GM19043 (cell line): ENCODE data around the gene ZNF281.
"Not testable (repeated sequence)": the region's sequence is repeated elsewhere in the genome, so short reads cannot be mapped to it uniquely, and the experiment has no call there.

ENCODE experiments used
- ATAC-seq: cut with Tn5 transposase; IDR thresholded peaks from one replicate; pipeline ENCODE4 v1.9.1; 2021; ENCODE audit warnings: low read depth; ENCODE audit not compliant: unreplicated experiment

Gene ZNF281, protein sequence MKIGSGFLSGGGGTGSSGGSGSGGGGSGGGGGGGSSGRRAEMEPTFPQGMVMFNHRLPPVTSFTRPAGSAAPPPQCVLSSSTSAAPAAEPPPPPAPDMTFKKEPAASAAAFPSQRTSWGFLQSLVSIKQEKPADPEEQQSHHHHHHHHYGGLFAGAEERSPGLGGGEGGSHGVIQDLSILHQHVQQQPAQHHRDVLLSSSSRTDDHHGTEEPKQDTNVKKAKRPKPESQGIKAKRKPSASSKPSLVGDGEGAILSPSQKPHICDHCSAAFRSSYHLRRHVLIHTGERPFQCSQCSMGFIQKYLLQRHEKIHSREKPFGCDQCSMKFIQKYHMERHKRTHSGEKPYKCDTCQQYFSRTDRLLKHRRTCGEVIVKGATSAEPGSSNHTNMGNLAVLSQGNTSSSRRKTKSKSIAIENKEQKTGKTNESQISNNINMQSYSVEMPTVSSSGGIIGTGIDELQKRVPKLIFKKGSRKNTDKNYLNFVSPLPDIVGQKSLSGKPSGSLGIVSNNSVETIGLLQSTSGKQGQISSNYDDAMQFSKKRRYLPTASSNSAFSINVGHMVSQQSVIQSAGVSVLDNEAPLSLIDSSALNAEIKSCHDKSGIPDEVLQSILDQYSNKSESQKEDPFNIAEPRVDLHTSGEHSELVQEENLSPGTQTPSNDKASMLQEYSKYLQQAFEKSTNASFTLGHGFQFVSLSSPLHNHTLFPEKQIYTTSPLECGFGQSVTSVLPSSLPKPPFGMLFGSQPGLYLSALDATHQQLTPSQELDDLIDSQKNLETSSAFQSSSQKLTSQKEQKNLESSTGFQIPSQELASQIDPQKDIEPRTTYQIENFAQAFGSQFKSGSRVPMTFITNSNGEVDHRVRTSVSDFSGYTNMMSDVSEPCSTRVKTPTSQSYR

DNA sequence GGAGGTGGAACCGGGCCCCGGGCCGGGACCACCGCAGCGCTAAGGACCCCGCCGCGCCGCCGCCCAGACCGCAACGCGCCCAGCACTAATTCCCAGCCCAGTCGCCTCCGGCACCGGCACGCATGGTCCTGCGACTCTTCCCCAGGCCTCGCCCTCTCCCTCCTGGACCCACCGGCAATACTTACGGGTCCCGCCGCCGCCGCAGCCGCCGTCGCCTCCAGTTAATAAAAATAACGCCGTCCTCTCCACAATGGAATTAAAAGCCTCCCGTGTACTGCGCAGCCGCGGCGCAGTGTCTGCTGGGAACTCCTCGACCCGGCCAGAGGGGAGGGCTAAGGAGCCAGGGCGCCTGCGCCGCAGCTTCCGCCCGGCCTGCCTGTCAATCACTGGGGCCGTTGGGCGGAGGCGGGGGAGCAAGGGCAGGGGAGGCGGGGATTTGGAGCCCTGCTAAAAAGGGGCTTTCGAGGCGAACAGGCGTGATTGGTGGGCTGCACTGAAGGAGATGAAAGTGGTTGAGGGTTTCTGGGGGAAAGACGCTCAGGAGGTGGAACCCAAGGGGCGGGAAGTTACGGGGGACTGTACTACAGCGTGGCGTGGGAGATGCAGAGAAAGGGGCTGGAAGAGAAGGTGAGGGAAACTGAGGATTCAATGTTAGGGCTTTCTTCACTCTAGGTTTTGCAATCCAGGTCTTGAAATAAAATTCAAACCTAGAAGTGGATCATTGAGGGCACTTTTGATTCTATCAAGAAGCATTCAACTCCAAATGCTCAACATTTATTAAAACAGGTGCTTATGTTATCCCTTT, at the start of gene ZNF281:
ZNF281 (minus strand) TSS at position 276 of the 805 bp plus-strand sequence. CDS start 331 bp downstream, outside the sequence.
- peak; percentile 91 for ATAC-seq

DNA sequence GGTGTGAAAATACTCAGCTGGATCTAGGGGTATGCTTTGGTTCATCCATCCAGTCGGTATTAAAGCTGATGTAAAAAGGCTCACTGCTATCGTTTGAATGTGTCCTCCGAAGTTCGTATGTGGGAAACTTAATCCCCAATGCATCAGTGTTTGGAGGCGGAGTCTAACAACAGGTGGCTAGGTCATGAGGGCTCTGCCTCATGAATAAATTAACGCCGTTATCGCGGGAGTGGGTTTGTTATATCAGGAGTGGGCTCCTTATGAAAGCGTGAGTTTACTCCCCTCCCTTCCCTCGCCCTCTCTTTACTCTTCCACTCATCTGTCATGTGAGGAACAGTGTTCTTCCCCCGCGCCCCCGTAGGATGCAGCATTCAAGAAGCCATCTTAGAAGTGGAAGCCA, 48.9 kb upstream of the ZNF281 start:
- ATAC-seq: no peak

DNA sequence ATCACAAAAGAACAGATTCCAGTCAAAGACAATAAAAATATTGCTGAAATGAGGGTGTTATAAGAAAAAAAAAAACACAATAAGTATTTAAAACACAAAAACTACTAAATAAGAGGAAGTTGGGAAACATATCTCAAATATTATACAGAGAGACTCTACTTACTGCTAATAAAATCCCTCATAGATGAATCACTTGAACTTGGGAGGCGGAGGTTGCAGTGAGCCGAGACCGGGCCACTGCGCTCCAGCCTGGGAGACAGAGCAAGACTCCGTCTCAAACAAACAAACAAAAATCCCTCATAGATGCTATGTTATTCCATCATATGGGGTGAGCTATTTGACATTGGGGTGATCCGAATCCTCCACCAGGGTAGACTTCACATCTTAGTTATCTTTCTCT, 48.0 kb upstream of the ZNF281 start:
- no peak for ATAC-seq

DNA sequence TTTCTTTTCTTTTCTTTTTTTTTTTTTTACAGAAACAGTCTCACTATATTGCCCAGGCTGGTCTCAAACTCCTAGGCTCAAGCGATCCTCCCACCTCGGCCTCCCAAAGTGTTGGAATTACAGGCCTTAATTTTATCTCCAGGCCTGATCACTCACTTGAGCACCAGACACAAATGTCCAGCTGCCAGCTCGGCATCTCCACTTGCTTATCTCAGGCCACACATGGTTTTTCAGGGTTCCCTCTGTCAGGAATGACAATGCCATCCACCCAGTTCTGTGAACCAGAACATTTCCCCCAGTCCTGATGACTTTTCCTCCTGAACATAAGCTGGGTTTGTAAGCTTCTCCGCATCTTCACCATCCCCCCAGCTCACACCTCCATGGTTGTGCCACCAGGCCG, 44.6 kb upstream of the ZNF281 start:
- ATAC-seq: no peak

DNA sequence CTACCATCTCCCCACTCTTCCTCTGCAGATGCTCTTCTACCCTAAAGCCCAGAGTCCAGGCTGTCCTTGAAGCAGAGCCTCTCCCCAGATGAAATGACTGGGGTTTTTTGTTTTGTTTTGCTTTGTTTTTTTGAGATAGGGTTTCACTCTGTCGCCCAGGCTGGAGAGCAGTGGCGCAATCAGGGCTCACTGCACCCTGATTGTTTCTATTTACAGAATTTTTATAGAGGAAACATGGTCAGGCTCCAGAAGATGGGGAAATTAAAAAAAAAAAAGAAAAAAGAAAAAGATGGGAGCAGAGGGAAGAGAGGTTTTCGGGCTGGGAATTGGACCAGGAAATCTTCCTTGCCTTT, 43.7 kb upstream of the ZNF281 start:
- ATAC-seq: no peak

DNA sequence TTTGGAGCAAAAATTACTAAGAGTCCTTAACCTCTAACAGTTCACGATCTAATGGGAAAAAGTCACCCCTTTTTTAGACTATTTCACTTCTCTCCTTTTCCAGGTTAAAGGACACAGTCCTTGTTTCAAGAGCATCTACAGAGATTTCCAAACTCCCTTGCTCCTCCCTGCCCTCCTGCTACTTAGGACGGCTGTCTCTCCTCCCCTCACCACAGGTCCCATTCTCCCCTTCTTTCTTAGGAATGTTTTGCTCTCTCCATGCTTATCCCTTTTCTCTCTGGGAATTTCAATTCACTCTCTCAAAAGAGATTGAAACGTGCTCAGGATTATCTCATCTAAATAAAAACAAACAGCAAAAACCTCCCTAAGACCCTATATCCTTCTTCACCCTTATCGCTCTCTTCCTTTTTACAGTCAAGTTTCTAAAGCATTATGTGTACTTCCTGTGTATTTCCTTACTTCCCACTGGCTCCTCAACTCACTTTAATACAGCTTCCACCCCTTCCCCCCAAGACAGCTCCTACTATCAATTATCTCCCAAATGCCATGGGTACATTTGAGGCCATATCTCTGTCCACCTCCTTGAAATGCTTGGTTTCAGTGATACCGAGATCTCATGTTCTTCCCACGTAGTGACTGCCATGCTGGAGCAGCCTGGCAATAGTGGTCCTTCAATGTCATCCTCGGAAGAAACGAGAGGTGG, 43.2 kb upstream of the ZNF281 start:
- ATAC-seq: no peak

DNA sequence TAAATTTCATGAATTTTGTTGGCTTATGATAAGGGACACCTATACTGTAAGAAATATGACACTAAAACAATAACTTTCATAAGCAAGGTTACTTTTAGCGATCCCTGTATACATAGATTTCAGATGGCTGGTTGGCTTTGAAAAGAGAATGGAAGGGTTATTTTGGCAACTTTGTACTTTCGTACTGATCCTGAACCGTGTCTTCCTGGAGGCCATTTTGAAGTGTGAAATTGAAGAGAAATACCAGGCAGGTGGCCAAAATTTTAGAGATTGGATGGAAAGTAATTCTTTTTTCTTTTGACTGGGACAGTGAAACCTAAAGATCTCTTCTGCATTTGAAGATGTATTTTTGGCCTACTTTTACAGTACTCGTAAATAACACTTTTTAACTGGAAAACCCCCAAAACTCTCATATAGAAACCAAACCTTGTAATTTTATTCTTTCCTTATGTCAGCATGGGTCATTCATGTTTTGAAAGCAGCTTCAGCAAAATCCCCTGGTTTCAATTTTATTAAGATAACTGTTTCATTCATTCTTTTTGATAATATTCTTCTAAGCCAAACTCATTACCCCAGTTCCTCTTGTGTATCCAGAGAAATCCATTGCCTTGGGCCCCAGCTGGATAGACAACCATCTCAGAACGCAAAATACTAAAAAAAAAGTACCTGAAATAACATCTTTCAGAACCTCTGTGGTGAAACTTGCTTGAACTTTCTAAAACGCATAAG, 38.4 kb upstream of the ZNF281 start:
- ATAC-seq: peak; percentile 89

DNA sequence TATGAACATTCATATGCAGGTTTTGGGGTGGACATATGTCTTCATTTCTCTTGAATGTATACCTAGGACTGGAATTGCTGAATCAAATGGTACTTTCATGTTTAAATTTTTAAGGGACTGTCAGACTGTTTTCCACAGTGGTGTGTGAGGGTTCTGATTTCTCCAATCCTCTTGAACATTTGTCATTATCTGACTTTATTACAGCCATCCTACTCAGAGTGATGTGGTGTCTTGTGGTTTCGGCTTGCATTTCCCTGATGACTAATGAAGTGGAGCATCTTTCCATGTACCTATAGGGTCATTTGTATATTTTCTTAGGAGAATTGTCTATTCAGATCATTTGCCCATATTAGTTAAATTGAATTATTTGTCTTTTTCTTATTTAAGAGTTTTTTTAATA, 35.4 kb upstream of the ZNF281 start:
- ATAC-seq: no peak

DNA sequence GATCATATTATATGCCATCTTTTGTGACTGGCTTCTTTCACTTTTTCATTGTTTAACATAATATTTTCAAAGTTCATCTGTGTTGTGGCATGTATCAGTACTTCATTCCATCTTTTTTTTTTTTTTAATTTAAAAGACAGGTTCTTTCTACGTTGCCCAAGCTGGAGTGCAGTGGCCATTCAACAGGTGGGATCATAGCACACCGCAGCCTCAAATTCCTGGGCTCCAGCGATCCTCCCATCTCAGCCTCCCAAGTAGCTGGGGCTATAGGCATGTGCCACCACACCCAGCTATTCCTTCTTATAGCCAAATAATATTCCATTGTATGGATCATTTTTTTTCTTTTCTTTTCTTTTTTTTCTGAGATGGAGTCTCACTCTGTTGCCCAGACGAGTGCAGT, 34.6 kb upstream of the ZNF281 start:
- no peak for ATAC-seq

DNA sequence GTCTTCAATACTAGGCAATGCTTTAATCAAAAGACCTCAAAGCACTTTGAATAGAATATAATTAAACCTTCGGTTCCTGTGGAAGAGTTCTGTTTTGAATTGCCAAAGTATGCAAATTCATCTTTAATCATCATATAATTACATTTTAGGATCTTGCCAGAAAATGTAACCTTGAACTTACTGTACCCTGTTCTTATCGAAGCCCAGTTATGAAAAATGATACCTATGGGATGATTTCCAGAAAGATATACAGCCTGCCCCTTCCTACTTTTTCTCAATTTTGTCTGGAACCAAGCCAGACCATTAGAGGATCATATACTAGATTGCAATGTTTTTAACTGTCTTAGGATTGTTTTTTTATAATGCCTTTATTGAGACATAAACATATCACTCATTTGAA, 34.0 kb upstream of the ZNF281 start:
- ATAC-seq: no peak

DNA sequence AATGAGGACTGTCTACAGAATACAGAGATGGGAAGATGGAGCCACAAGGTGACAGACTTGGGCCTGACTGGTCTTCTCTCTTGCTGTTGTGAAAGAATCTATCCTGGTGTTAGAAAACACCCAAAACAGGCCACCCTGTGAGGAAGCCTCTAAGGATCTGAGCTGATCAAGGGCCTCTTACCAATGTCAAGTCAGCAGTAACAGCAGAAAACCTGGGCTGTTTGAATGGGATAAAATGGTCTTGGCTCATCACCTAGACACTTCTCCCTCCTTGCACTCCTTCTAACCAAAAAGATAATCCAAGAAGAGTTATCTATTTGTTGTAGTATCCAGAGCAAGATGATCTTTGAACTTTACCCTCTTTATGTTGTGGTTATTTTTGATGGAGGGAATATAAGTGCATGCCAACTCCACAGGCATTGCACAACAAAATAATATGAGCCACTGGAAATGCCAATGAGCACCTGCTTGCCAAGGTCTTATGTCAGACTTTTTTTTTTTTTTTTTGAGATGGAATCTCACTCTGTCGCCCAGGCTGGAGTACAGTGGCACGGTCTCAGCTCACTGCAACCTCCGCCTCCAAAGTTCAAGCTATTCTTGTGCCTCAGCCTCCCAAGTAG, 32.8 kb upstream of the ZNF281 start:
- ATAC-seq: no peak

DNA sequence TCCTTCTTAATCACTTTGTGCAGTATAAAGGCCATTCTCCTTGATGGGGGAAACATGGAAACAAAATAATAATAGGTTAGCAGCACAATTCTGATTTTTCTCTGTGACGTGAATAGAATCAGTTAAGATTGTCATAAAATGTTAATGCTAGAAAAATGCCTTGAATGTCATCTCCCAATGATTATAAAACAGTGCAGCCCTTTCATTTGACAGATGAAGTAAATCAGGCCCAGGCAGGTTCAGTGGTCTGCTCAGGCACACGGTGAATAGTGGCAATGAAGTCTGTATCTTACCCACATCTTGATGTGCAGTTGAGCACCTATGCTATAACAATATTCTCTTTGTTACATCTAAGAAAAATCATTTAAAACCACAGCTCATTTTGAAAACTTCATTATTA, 32.2 kb upstream of the ZNF281 start:
- no peak for ATAC-seq

DNA sequence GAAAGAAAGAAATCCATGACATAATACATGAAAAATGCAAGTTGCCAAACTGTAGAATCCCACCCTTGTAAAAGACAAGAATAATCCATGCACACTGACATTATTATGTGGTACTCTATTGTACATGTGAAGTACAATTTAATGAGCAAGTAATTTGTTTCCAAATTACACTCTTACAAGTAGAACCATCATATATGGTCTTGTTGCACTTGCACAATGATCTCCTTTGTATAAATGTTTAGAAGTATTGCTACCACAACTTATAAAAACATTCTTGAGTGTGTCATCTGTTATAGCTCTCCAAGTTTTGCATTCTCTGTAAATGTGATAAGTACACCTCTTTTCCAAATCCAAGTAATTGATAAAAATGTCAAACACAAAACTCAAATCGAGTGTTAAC, 29.1 kb upstream of the ZNF281 start:
- ATAC-seq: no peak

DNA sequence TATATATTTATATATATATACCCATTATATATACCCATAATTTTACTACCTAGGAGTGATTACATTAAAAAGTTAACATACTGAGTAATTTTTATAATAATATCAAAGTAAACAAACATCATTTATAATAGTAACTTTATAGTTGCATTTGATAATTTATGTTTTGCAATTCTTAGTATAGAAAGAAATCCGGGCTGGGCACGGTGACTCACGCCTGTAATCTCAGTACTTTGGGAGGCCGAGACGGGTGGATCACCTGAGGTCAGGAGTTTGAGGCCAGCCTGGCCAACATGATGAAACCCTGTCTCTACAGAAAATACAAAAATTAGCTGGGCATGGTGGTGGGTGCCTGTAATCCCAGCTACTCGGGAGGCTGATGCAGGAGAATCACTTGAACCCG, 28.6 kb upstream of the ZNF281 start:
- ATAC-seq: not testable (repeated sequence)

DNA sequence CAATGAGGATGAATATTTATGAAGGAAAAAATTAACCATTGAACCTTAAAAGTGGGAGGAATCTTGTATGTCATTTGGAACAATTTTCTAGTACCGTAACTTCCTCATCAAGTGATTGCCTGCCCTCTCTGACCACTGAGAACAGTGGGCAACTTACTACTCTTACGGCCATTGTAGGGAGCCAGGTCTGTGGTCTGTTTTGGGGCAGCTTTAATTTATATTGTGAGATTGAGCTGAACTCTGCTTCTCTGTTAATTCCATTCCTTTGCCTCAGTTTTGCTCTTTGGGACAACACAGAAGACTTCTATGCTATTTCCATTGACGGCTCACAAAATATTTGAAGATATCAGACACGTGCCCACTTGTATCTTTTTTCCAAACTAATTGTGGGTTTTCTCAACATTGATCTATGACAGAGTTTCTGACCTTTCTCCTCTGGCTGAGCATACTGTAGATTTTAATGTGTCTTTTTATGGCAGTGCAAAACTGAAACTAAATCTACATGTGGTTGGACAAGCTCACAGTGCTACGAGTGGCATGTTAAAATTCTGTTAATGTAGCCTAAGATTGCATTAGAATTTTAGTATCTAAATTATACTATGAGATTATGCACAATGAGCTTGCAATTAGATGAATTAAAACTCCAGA, 27.8 kb upstream of the ZNF281 start:
- ATAC-seq: no peak

DNA sequence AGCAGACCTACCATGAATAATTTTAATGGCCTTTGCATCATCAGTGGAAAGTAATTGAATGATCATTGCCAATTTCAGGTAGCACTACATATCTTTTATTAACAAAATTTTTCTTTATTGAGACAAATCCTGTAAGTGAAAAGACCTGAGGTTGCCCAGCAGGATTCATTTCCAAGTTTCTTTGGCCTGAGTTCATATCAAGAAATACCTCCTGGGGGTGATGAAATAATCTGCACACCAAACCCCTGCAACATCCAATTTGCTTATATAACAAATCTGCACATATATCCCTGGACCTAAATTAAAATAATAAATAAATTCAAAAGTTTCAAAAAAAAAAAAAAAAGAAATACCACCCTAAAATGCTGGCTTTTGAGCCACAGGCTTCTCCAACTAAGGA, 27.3 kb upstream of the ZNF281 start:
- ATAC-seq: no peak

DNA sequence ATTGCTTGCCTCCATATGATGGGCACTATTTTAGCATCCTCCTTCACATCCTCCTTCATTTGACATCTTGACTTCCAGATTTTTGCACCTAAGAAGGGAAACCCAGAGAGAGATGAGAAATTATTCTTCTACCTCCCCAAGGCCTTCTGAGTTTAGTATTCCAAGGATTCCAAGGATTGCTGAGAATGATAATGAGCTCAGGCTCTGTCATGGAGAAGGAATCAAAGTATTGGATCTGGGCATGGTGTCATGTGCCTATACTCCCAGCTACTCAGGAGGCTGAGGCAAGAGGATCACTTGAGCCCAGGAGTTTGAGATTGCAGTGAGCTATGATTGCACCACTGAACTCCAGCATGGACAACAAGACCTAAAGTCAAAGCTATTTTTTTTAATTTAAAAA, 26.6 kb upstream of the ZNF281 start:
- no peak for ATAC-seq

DNA sequence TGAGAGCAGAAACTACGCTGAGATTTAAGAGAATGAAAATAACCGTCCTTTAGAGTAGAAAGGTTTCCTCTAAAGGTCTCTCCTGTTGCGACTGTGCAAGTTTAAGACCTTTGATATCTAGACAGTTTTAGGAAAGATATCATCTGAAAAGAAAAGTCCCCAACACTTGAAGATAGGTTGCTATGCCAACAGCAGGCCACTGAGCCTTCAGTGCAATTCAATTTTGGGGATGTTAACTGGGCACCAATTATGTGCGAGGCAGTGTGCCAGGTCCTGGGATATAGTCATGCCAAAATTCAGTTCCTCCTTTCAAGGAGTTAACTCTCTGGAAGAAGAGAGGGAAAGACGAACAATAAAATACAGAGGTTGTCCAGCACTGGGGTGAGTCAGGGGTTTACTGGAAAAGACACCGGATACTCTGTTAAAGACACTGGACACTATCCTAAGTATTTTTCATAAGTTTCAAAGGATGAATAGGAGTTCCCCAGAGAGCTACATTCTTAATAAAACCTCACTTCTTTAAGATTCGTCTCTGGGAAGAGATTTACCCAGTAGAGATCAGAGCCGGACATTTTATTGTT, 25.5 kb upstream of the ZNF281 start:
- ATAC-seq: no peak
